PFSK-1 (cell line): ENCODE results near the gene CDT1.

Source experiments
- POLR2AphosphoS5 ChIP-seq: IDR thresholded peaks from 2 replicates; pipeline ENCODE4 v1.6.1; 2012; ENCODE audit warnings: low read depth, mild to moderate bottlenecking, control low read depth, low read length, moderate library complexity
- TAF1 ChIP-seq: IDR thresholded peaks from 2 replicates; pipeline ENCODE4 v1.6.1; 2012; ENCODE audit warnings: low read length, control low read depth, borderline replicate concordance; ENCODE audit not compliant: insufficient read depth

- TF ChIP-seq TAF1: no peak
- no peak for TF ChIP-seq POLR2AphosphoS5
Measured at GRCh38 chr16:88825146-88825545, 21.6 kb downstream of the CDT1 start.
